Fibroblast of pulmonary artery (primary cell): ENCODE measurements around the gene EPN2.

Experiments
- DNase-seq: peaks from one replicate; pipeline ENCODE4 v3.0.0-alpha.2; 2010; ENCODE audit warnings: low read depth
- H3K4me3 ChIP-seq: replicated peaks from 2 replicates; pipeline ENCODE4 v1.5.1; 2011; ENCODE audit warnings: low read depth, mild to moderate bottlenecking, control low read depth, low read length, moderate library complexity
- CTCF ChIP-seq: IDR thresholded peaks from 2 replicates; pipeline ENCODE4 v1.5.1; 2011; ENCODE audit warnings: mild to moderate bottlenecking, control low read depth, low read length, inconsistent platforms; ENCODE audit errors: missing control alignments

Gene EPN2

DNA sequence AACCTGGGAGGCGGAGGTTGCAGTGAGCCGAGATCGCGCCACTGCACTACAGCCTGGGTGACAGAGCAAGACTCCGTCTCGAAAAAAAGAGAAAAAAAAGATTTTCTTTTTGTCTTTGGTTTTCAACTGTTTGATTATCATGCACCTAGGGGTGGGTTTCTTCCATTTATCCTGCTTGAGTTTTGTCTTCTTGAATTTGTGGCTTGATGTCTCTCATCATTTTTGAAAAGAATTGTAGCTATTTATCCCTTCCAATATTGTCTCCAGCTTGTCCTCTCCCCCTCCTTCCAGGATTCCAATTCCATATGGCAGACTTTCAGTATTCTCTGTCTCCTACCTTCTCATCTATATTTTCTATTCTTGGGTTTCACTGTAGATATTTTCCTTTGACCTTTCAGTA, 117.6 kb downstream of the EPN2 start:
- no peak for TF ChIP-seq CTCF
- DNase-seq = no peak

GRCh38 chr17:19357351-19357750, 120.2 kb downstream of the EPN2 start:
- TF ChIP-seq CTCF = no peak
- DNase-seq = no peak
- H3K4me3 ChIP-seq = no peak overlapping the region

More for the DNA sequence above, 117.6 kb downstream of the EPN2 start:
- no peak overlapping the region for H3K4me3 ChIP-seq

GRCh38 chr17:19357761-19358160, 120.6 kb downstream of the EPN2 start:
- no peak overlapping the region for H3K4me3 ChIP-seq
- TF ChIP-seq CTCF = no peak
- no peak for DNase-seq

GRCh38 chr17:19359151-19359550, 122.0 kb downstream of the EPN2 start:
- TF ChIP-seq CTCF = no peak
- DNase-seq = no peak
- H3K4me3 ChIP-seq = no peak overlapping the region

DNA sequence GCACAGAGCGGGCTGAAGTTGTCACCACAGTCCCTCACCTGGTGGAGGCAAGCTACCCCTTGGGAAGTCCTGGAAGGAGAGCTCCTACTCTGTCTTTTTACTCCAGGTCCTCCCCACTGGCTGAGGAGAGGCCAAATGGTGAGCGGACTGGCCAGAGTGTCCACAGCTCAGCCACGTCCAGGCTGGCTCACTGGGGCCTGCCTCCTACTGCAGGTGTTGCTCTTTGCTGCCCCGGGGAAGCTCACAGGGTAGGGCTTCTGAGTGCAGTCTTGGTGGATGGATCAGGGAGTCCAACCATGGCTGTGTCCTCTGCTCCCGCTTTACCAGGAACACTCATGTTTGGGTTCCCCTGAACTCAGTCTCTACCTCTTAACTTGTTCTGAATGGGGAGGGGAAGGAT, 122.7 kb downstream of the EPN2 start:
- TF ChIP-seq CTCF = no peak
- H3K4me3 ChIP-seq = no peak overlapping the region
- no peak for DNase-seq

DNA sequence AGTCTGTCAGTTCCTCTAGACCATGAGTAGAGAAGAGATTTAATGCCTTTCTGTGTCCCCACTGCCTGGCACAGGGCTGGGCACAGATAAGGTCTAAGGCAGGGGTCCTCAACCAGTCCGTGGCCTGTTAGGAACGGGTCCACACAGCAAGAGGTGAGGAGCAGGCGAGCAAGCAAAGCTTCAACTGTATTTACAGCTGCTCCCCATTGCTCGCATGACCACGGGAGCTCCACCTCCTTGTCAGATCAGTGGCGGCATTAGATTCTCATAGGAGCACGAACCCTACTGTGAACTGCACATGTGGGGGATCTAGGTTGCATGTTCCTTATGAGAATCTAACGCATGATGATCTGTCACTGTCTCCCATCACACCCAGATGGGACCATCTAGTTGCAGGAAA, 123.6 kb downstream of the EPN2 start:
- no peak for TF ChIP-seq CTCF
- DNase-seq = no peak
- no peak overlapping the region for H3K4me3 ChIP-seq

- no peak for TF ChIP-seq CTCF
- DNase-seq = no peak
- H3K4me3 ChIP-seq = no peak overlapping the region
Measured at GRCh38 chr17:19361326-19361725, 124.2 kb downstream of the EPN2 start.
